ENCODE data around the gene FREM1. TPM values are rescaled to one million over a fixed set of nuclear protein-coding genes. Genes with fewer than 3 reads are reported as not detected.

The FREM1 gene
- total RNA-seq, 4 donors from 2014 or later = 3.3 to 7.1 (median 5.2) TPM

- 91 to 95% methylated on average over 4 of the region's 4 CpGs for WGBS, 2 donors
- no peak for TF ChIP-seq EP300 (IDR thresholded peaks at IDR 0.05)
- TF ChIP-seq POLR2A (IDR thresholded peaks at IDR 0.05) = no peak
- no peak for TF ChIP-seq CTCF (IDR thresholded peaks at IDR 0.05)
- H3K27ac ChIP-seq = no peak overlapping the region
Observed at GRCh38 chr9:14945351-14945750, 35.1 kb upstream of the FREM1 start.

GRCh38 chr9:14941501-14942405 is 31.5 kb upstream of the FREM1 start:
- no peak for DNase-seq (ENCODE audit: low spot score in 2 of 2)
- WGBS, 2 donors = 38 to 49% methylated on average over 7 of the region's 7 CpGs
- Histone ChIP-seq H3K4me1 (no peaks in the 10 kb centered on the region), H3K4me3 (no peak overlapping the region), H3K36me3 (no peaks in the 10 kb centered on the region), H3K27me3 (no peaks in the 10 kb centered on the region), H3K27ac (no peak overlapping the region), H3K9me3 (no peaks in the 10 kb centered on the region)
- TF ChIP-seq EP300 (IDR thresholded peaks at IDR 0.05) (no peak), POLR2A (IDR thresholded peaks at IDR 0.05) (no peak), CTCF (IDR thresholded peaks at IDR 0.05) (no peak)

More at GRCh38 chr9:14945351-14945750, 35.1 kb upstream of the FREM1 start:
- H3K36me3 ChIP-seq = no peaks in the 10 kb centered on the region
- no peaks in the 10 kb centered on the region for H3K4me1 ChIP-seq
- no peak for DNase-seq (ENCODE audit: low spot score in 2 of 2)
- no peaks in the 10 kb centered on the region for H3K9me3 ChIP-seq
- H3K27me3 ChIP-seq = no peaks in the 10 kb centered on the region
- H3K4me3 ChIP-seq = no peak overlapping the region

- Histone ChIP-seq H3K27ac (no peak overlapping the region), H3K9me3 (no peaks in the 10 kb centered on the region), H3K36me3 (no peaks in the 10 kb centered on the region), H3K4me1 (no peaks in the 10 kb centered on the region), H3K4me3 (no peak overlapping the region), H3K27me3 (no peaks in the 10 kb centered on the region)
- TF ChIP-seq CTCF (IDR thresholded peaks at IDR 0.05) = no peak
- no peak for TF ChIP-seq EP300 (IDR thresholded peaks at IDR 0.05)
- no peak for TF ChIP-seq POLR2A (IDR thresholded peaks at IDR 0.05)
- DNase-seq (ENCODE audit: low spot score in 2 of 2) = no peak
- WGBS, 2 donors = 36 to 42% methylated on average over 4 of the region's 4 CpGs
Observed at GRCh38 chr9:14939378-14939777, 29.1 kb upstream of the FREM1 start.

- no peaks in the 10 kb centered on the region for H3K27me3 ChIP-seq
- DNase-seq (ENCODE audit: low spot score in 2 of 2) = no peak
- WGBS, 2 donors = 65 to 70% methylated on average over 2 of the region's 2 CpGs
- no peaks in the 10 kb centered on the region for H3K9me3 ChIP-seq
- no peaks in the 10 kb centered on the region for H3K4me1 ChIP-seq
- no peak overlapping the region for H3K27ac ChIP-seq
- H3K36me3 ChIP-seq = no peaks in the 10 kb centered on the region
- H3K4me3 ChIP-seq = no peak overlapping the region
- no peak for TF ChIP-seq CTCF (IDR thresholded peaks at IDR 0.05)
- TF ChIP-seq EP300 (IDR thresholded peaks at IDR 0.05) = no peak
- no peak for TF ChIP-seq POLR2A (IDR thresholded peaks at IDR 0.05)
Observed at GRCh38 chr9:14937216-14937615, 27.0 kb upstream of the FREM1 start.

- Histone ChIP-seq H3K27ac (no peak overlapping the region), H3K4me1 (no peaks in the 10 kb centered on the region), H3K4me3 (no peak overlapping the region), H3K9me3 (no peaks in the 10 kb centered on the region), H3K27me3 (no peaks in the 10 kb centered on the region), H3K36me3 (no peaks in the 10 kb centered on the region)
- TF ChIP-seq EP300 (IDR thresholded peaks at IDR 0.05) (no peak), POLR2A (IDR thresholded peaks at IDR 0.05) (no peak), CTCF (IDR thresholded peaks at IDR 0.05) (no peak)
- DNase-seq (ENCODE audit: low spot score in 2 of 2) = no peak
- WGBS, 2 donors = 65 to 70% methylated on average over 4 of the region's 4 CpGs
Observed at GRCh38 chr9:14936491-14936890, 26.3 kb upstream of the FREM1 start.

Measured in tibial nerve (tissue), 4 donors.